Right lobe of liver (tissue), 4 donors: Measurements from ENCODE around the gene ITGB8.

Experiments
- CTCF ChIP-seq, 4 donors: fragments of 200-600 bp in 3 of 4; fragments of 450-650 bp in 1 of 4; IDR thresholded peaks; one replicate each; pipeline versions ENCODE4 v1.5.1 to v1.8.0; 2016 to 2022; ENCODE audit warnings: antibody characterized with exemption in 4 of 4, mild to moderate bottlenecking in 2 of 4
- POLR2A ChIP-seq: fragments of 450-650 bp; IDR thresholded peaks from one replicate; pipeline ENCODE4 v1.6.1; 2017; ENCODE audit warnings: antibody characterized with exemption, mild to moderate bottlenecking
- donor health status: DM: no; HTN: no; CAD: no.
- donor health status: DM: no; HTN: no; CAD: no.
- donor health status: DM: no; HTN: yes; CAD: no.

- no peak for TF ChIP-seq POLR2A
- TF ChIP-seq CTCF (IDR thresholded peaks at IDR 0.05): no peak
Measured at GRCh38 chr7:20456701-20457100, 126.0 kb downstream of the ITGB8 start.
